Measurements from ENCODE around the gene DYSF.

- TF ChIP-seq CTCF (IDR thresholded peaks at IDR 0.05; ENCODE audit: low read depth, low read length) (no peak), EZH2phosphoT487 (IDR thresholded peaks at IDR 0.05; ENCODE audit: low read depth) (no peak)
These were observed 145.2 kb downstream of the DYSF start for GRCh38 chr2:71598526-71598925.
